A204.1 (cell line): ENCODE data around the gene EEFSEC.

ENCODE experiments used
- FAIRE-seq: peaks from 2 replicates; lab custom pipeline; 2012; peaks lifted over from hg19 to GRCh38; lab: Jason Lieb, UNC

The EEFSEC gene

GRCh38 chr3:128353361-128353965 is 200.2 kb downstream of the EEFSEC start:
- no peak for FAIRE-seq

- no peak for FAIRE-seq
These were observed 200.9 kb downstream of the EEFSEC start for GRCh38 chr3:128353991-128354687.

GRCh38 chr3:128354788-128355542 is 201.7 kb downstream of the EEFSEC start:
- FAIRE-seq, result no peak

GRCh38 chr3:128355543-128355919 is 202.2 kb downstream of the EEFSEC start:
- FAIRE-seq, result no peak

GRCh38 chr3:128356822-128357221 is 203.5 kb downstream of the EEFSEC start:
- FAIRE-seq, result no peak

- no peak for FAIRE-seq
These were observed 204.3 kb downstream of the EEFSEC start for GRCh38 chr3:128357538-128357937.

GRCh38 chr3:128358156-128358895 is 205.0 kb downstream of the EEFSEC start:
- FAIRE-seq, result no peak

- no peak for FAIRE-seq
These were observed 205.9 kb downstream of the EEFSEC start for GRCh38 chr3:128359060-128359664.

GRCh38 chr3:128359846-128360642 is 206.8 kb downstream of the EEFSEC start:
- FAIRE-seq, result no peak

- no peak for FAIRE-seq
These were observed 207.5 kb downstream of the EEFSEC start for GRCh38 chr3:128360705-128361271.

- FAIRE-seq, result no peak
These were observed 209.0 kb downstream of the EEFSEC start for GRCh38 chr3:128362026-128362965.

- no peak for FAIRE-seq
These were observed 211.0 kb downstream of the EEFSEC start for GRCh38 chr3:128364291-128364690.

- no peak for FAIRE-seq
These were observed 211.6 kb downstream of the EEFSEC start for GRCh38 chr3:128364808-128365360.

- FAIRE-seq, result no peak
These were observed 212.9 kb downstream of the EEFSEC start for GRCh38 chr3:128366136-128366535.

- FAIRE-seq, result no peak
These were observed 213.4 kb downstream of the EEFSEC start for GRCh38 chr3:128366652-128367051.

- FAIRE-seq, result no peak
These were observed 213.9 kb downstream of the EEFSEC start for GRCh38 chr3:128367221-128367620.

GRCh38 chr3:128367761-128368160 is 214.5 kb downstream of the EEFSEC start:
- no peak for FAIRE-seq

- no peak for FAIRE-seq
These were observed 215.3 kb downstream of the EEFSEC start for GRCh38 chr3:128368626-128369025.

GRCh38 chr3:128369121-128369703 is 215.9 kb downstream of the EEFSEC start:
- no peak for FAIRE-seq
